GM12878 (cell line): ENCODE results near the gene CAST.

ENCODE experiments used
- CTCF ChIP-seq, 3 experiments: IDR thresholded peaks in 2 of 3; conservative IDR thresholded peaks in 1 of 3; 2 replicates each; pipeline ENCODE4 v1.5.1; 2011; ENCODE audit warnings: low read depth in 3 of 3, low read length in 3 of 3, mild to moderate bottlenecking in 3 of 3, control low read depth in 2 of 3, moderate library complexity in 2 of 3, inconsistent platforms in 1 of 3, mixed read lengths in 1 of 3; ENCODE audit not compliant: control insufficient read depth in 2 of 3, insufficient read depth in 1 of 3; ENCODE audit errors: extremely low read depth in 1 of 3
- USF2 ChIP-seq: IDR thresholded peaks from 2 replicates; pipeline ENCODE4 v1.6.1; 2011; ENCODE audit warnings: low read depth, low read length, improper control_type of control experiment, borderline replicate concordance
- YY1 ChIP-seq: IDR thresholded peaks from 2 replicates; pipeline ENCODE4 v1.6.1; 2011; ENCODE audit warnings: low read depth, mild to moderate bottlenecking, low read length

DNA sequence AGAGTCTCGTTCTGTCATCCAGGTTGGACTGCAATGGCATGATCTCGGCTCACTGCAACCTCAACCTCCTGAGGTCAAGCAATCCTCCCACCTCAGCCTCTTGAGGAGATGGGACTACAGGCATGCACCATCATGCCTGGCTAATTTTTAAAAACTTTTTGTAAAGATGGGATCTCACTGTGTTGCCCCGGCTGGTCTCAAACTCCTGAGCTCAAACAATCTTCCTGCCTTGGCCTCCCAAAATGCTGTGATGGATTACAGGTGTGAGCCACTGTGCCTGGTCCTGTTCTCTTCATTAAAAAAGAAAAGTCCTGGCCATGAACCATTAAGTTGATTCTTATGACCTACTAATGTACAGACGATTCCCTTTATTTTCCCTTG, 90.8 kb downstream of the CAST start:
- no peak for TF ChIP-seq USF2
- no peak for TF ChIP-seq YY1
- no peak for TF ChIP-seq CTCF (IDR thresholded peaks at IDR 0.05 in 2 of 3, conservative IDR thresholded peaks at IDR 0.05 in 1 of 3; ENCODE audit: control insufficient read depth in 2 of 3, extremely low read depth in 1 of 3, insufficient read depth in 1 of 3, low read depth in 3 of 3, low read length in 3 of 3)
